ENCODE measurements around the gene LAMTOR2.
"Not testable (repeated sequence)": the region's sequence is repeated elsewhere in the genome, so short reads cannot be mapped to it uniquely, and the experiment has no call there.

LAMTOR2 gene

DNA sequence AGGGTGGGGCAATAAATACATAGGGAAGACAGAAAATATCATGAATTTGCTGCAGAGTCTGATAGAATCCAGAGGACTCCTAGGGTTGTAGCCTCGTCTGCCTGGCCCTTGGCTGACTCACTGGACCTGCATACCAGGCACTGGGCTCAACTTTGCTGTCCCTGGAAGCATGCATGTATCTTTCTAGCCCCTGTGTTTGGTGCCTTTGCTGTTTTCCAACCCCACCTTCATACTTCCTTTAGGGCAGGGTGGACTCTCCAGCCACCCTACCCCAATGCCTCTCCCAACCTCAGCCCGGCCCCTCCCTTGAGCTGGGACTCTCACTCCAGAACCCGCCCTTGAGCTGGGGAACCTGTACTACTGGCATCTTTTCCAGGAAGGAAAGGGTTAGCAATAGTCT lies 7.6 kb downstream of the LAMTOR2 start:
- DNase-seq = no peak
- no peak overlapping the region for H3K27ac Mint-ChIP-seq
- H3K36me3 Mint-ChIP-seq = peaks cover 8 to 15% of the 10 kb centered on the region in 2 donors
- no peak overlapping the region for H3K4me3 Mint-ChIP-seq
- H3K27me3 Mint-ChIP-seq = no peaks in the 10 kb centered on the region
- peaks cover 6 to 9% of the 10 kb centered on the region in 2 donors for H3K4me1 Mint-ChIP-seq
- no peaks in the 10 kb centered on the region for H3K9me3 Mint-ChIP-seq
- ATAC-seq (replicated peaks) = no peak

DNA sequence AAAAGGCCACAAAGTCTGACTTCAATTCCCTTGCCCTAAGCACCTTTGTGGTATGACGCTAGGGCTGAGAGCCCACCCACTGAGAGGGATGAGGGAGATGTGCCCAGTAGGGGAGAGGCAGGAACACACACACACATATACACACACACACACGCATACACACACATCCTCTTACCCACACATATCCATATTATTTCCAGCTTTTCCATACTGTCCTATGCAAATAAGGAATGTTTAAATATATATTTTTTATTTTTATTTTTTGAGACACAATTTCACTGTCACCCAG lies 9.4 kb downstream of the LAMTOR2 start:
- H3K9me3 Mint-ChIP-seq = no peaks in the 10 kb centered on the region
- H3K27me3 Mint-ChIP-seq = no peaks in the 10 kb centered on the region
- DNase-seq = no peak
- H3K27ac Mint-ChIP-seq = no peak overlapping the region
- peaks cover 0 to 5% of the 10 kb centered on the region in 2 donors for H3K36me3 Mint-ChIP-seq
- no peak for ATAC-seq (replicated peaks)
- H3K4me1 Mint-ChIP-seq = peaks cover 5 to 6% of the 10 kb centered on the region in 2 donors
- no peak overlapping the region for H3K4me3 Mint-ChIP-seq

DNA sequence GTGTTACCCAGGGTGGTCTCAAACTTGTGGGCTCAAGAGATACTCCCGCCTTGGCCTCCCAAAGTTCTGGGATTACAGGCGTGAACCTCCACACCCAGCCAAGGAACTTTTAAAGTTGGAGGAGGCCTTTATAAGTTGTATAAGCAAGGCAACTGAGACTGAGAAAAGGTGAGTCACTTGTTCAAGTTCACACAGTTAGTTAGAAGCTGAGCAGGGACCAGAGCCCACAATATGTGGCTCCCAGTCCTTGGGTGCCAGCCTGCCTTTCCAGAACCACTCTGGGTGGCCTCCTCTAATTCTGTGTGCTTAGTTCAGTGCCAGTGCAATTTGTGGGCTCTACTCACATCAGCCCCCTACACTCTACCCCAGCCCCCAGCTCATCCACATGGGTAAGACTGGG lies 10.0 kb downstream of the LAMTOR2 start:
- peaks cover 5 to 6% of the 10 kb centered on the region in 2 donors for H3K4me1 Mint-ChIP-seq
- H3K9me3 Mint-ChIP-seq = no peaks in the 10 kb centered on the region
- no peaks in the 10 kb centered on the region for H3K36me3 Mint-ChIP-seq
- H3K4me3 Mint-ChIP-seq = no peak overlapping the region
- H3K27ac Mint-ChIP-seq = no peak overlapping the region
- no peak for DNase-seq
- H3K27me3 Mint-ChIP-seq = no peaks in the 10 kb centered on the region
- no peak for ATAC-seq (replicated peaks)

DNA sequence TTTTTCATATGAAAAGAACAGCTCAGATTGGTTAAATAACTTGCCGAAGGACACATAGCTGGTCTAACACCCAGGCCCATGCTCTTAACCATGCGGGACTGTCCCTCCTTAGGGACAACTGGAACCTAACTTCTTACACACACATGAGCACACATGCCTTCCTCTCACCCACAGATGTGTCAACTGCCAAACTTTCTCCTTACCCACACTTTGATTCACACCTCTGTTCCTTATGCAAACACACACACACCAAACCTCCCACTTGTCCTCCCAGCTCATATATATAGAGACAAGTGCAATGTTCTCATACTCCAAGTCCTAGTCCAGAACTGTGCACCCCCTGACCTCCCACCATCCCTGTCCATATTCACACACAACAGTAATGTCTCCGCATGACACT lies 10.6 kb downstream of the LAMTOR2 start:
- DNase-seq (no peak), ATAC-seq (replicated peaks) (no peak)
- Mint-ChIP-seq H3K27me3 (peaks cover 0 to 1% of the 10 kb centered on the region in 2 donors), H3K9me3 (no peaks in the 10 kb centered on the region), H3K27ac (no peak overlapping the region), H3K4me1 (peaks cover 5 to 6% of the 10 kb centered on the region in 2 donors), H3K4me3 (no peak overlapping the region), H3K36me3 (no peaks in the 10 kb centered on the region)

DNA sequence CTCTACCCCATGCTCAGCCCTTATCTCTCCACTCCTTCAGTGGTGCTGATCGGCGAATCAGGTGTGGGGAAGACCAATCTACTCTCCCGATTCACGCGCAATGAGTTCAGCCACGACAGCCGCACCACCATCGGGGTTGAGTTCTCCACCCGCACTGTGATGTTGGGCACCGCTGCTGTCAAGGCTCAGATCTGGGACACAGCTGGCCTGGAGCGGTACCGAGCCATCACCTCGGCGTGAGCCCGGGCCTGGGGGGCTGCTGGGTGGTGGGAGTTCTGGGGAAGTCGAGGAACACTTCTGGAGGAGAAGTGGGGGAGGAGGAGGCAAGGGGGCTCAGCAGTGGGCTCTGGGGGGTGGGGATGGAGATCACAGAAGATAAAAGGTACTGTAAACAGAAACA lies 11.3 kb downstream of the LAMTOR2 start:
- ATAC-seq (replicated peaks) (no peak), DNase-seq (no peak)
- no peak overlapping the region for H3K4me3 Mint-ChIP-seq
- H3K4me1 Mint-ChIP-seq = peaks cover 5 to 6% of the 10 kb centered on the region in 2 donors
- H3K27me3 Mint-ChIP-seq = peaks cover 0 to 5% of the 10 kb centered on the region in 2 donors
- no peaks in the 10 kb centered on the region for H3K9me3 Mint-ChIP-seq
- no peaks in the 10 kb centered on the region for H3K36me3 Mint-ChIP-seq
- no peak overlapping the region for H3K27ac Mint-ChIP-seq

DNA sequence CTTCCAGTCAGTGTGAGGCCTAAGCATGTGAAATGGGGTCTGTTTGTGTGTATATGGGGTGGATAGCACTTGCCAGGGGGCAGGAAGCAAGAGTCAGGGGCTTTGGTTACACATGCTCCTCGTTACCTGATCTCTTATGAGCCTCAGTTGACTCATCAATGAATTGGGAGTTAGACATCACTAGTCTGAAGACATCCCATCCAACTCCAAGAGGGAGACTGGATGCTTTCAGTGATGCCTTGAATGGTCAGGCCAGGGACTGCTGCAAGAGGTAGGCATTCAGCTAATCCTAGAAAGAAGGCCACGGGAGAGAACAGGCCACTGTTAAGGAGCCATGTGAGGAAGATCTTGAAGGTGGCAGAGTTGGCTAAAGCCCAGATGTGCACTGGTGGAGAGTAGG lies 12.7 kb downstream of the LAMTOR2 start:
- DNase-seq (no peak), ATAC-seq (replicated peaks) (no peak)
- no peaks in the 10 kb centered on the region for H3K9me3 Mint-ChIP-seq
- H3K27me3 Mint-ChIP-seq = peaks cover 0 to 5% of the 10 kb centered on the region in 2 donors
- H3K27ac Mint-ChIP-seq = no peak overlapping the region
- no peaks in the 10 kb centered on the region for H3K36me3 Mint-ChIP-seq
- peaks cover 3 to 6% of the 10 kb centered on the region in 2 donors for H3K4me1 Mint-ChIP-seq
- no peak overlapping the region for H3K4me3 Mint-ChIP-seq

DNA sequence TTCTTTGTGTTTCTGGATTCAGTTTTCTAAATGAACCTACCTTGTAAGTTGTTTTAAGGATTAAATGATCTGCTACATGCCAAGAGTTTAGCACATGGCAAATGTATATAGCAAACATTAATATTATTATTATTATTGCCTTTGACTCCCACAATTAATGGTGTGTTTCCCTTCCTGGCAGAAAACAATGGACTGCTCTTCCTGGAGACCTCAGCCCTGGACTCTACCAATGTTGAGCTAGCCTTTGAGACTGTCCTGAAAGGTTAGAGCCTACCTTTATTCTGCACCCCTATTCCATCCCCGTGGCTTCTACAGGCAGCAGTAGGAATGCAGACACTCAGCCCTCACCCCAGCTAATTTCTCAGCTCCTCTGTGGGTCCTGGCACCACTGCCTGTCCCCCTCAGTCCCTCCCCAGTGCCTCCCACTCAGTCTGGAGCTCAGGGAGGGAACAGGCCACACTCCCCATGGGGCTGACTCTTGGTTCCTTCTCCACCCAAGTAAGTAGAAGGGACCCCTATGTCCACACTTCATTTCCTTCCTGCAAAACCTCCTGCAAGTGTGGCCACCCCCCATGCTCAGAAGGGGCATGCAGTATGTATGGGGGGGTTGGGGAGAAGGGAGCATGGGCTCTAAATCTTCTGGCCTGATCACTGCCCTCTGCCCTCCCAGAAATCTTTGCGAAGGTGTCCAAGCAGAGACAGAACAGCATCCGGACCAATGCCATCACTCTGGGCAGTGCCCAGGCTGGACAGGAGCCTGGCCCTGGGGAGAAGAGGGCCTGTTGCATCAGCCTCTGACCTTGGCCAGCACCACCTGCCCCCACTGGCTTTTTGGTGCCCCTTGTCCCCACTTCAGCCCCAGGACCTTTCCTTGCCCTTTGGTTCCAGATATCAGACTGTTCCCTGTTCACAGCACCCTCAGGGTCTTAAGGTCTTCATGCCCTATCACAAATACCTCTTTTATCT lies 15.2 kb downstream of the LAMTOR2 start:
- Mint-ChIP-seq H3K4me1 (peaks cover 4 to 6% of the 10 kb centered on the region in 2 donors), H3K27me3 (peaks cover 0 to 5% of the 10 kb centered on the region in 2 donors), H3K36me3 (no peaks in the 10 kb centered on the region), H3K27ac (no peak overlapping the region), H3K9me3 (no peaks in the 10 kb centered on the region), H3K4me3 (no peak overlapping the region)
- ATAC-seq (replicated peaks) (no peak), DNase-seq (no peak)

DNA sequence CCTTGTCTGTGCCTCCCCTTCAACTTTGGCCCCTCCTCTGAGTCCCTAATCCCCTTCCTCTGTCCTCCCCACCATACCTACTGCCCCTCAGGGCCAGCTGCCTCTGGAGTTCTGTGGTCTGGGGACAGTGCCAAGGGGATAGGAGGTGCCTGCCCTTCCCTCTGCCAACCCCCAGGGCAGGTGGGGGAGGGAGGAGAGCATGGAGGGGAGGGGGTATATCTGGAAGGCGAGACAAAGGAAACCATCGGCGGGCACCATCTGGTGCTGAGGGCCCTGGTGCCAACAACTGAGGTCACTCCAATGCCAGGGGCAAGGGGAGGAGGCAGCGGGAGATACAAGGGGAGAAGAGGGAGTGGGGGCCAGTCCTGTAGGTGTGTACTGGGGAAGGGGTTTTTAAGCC lies 16.0 kb downstream of the LAMTOR2 start:
- no peaks in the 10 kb centered on the region for H3K36me3 Mint-ChIP-seq
- no peak overlapping the region for H3K4me3 Mint-ChIP-seq
- H3K27me3 Mint-ChIP-seq = peaks cover 0 to 5% of the 10 kb centered on the region in 2 donors
- DNase-seq (no peak), ATAC-seq (replicated peaks) (no peak)
- no peaks in the 10 kb centered on the region for H3K9me3 Mint-ChIP-seq
- no peak overlapping the region for H3K27ac Mint-ChIP-seq
- H3K4me1 Mint-ChIP-seq = peaks cover 8 to 11% of the 10 kb centered on the region in 2 donors

DNA sequence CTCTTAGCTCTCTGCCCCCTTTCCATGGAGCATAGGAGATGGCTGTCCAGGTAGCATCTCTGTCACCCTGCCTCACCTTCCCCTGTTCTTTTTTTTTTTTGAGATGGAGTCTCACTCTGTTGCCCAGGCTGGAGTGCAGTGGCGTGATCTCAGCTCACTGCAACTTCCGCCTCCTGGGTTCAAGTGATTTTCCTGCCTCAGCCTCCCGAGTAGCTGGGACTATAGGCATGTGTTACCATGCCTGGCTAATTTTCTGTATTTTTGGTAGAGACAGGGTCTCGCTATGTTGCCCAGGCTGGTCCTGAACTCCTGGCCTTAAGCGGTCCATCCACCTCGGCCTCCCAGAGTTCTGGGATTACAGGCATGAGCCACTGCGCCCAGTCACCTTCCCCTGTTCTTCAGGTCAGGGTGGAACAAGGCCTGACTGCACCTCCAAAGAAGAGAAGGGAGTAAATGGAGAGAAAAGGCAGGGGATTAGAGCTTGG lies 16.8 kb downstream of the LAMTOR2 start:
- not testable (repeated sequence) for H3K27me3 Mint-ChIP-seq; H3K9me3 Mint-ChIP-seq; H3K36me3 Mint-ChIP-seq; DNase-seq; H3K4me3 Mint-ChIP-seq; ATAC-seq (replicated peaks); H3K27ac Mint-ChIP-seq
- peaks cover 10 to 11% of the 10 kb centered on the region in 2 donors for H3K4me1 Mint-ChIP-seq

DNA sequence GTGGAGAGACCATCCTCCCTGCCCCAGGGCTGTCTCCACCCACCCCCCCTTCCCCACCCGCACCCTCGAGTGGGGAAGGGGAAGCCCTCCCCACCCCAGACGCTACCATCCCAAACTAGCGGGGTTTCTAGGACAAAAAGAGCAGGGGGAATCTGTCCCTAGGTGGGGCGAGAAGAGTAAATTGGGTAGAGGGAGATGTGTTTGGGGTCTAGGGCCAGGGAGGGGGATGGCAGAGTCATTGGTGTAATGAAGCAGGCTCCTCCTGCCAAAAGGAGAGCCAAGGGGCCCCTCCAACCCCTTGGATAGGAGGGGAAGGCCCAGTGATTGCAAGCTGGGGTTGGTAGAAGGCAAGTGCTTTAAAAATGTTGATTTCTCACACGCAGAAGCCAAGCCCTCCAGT lies 17.7 kb downstream of the LAMTOR2 start:
- Mint-ChIP-seq H3K27me3 (peaks cover 0 to 5% of the 10 kb centered on the region in 2 donors), H3K36me3 (no peaks in the 10 kb centered on the region), H3K4me3 (no peak overlapping the region), H3K4me1 (peaks cover 8 to 10% of the 10 kb centered on the region in 2 donors), H3K9me3 (no peaks in the 10 kb centered on the region), H3K27ac (no peak overlapping the region)
- no peak for DNase-seq
- no peak for ATAC-seq (replicated peaks)

DNA sequence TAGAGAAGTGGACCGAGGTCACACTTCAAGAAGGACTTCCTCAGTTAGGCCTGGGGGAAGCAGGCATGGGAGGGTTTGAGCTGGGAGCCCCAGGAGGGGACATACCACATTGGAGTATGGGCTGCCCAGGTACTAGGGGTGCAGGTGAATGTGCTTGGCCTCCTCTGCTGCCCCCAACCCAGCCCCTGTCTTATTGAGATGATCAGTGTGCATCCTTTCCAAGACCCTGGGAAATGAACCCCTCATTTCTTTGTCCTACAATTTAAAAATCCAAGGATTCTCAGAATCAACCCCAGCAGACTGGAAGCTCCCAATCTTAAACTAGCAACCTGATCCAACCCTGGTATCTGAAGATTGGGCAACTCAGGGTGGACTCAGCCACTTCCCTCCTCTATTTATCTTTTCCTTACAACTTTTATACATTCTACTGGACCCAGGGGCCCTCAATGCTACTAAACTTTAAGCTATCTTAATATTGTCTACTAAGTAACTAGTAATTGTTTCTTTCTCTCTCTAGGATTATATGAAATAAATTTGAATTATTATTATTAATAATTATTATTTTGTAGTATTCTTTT lies 18.6 kb downstream of the LAMTOR2 start:
- ATAC-seq (replicated peaks) = no peak
- Mint-ChIP-seq H3K4me3 (no peak overlapping the region), H3K36me3 (no peaks in the 10 kb centered on the region), H3K27me3 (peaks cover 0 to 5% of the 10 kb centered on the region in 2 donors), H3K27ac (no peak overlapping the region), H3K4me1 (peaks cover 8 to 12% of the 10 kb centered on the region in 2 donors), H3K9me3 (no peaks in the 10 kb centered on the region)
- no peak for DNase-seq

DNA sequence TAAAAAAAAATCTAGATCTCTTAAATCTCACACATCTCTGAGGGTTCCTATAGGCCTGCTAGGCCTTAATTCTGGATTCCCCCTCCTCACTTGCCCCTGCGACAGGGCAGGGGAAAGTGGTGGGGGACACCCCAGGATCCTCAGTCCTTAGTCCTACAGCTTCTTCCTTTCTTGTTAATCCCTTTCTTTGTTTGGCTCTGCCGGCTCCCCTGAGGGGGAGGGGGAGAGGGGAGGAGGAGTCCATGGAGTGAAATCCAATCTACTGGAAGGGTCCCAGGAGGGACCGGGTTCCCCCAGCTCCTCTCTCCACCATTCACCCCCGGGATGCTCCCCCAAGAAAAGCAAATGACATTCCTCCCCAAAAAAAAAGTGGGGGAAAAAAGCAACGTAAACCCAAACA lies 19.2 kb downstream of the LAMTOR2 start:
- no peak for DNase-seq
- H3K4me3 Mint-ChIP-seq = no peak overlapping the region
- H3K36me3 Mint-ChIP-seq = no peaks in the 10 kb centered on the region
- H3K4me1 Mint-ChIP-seq = peaks cover 8 to 13% of the 10 kb centered on the region in 2 donors
- ATAC-seq (replicated peaks) = no peak
- peaks cover 0 to 5% of the 10 kb centered on the region in 2 donors for H3K27me3 Mint-ChIP-seq
- H3K27ac Mint-ChIP-seq = no peak overlapping the region
- no peaks in the 10 kb centered on the region for H3K9me3 Mint-ChIP-seq

DNA sequence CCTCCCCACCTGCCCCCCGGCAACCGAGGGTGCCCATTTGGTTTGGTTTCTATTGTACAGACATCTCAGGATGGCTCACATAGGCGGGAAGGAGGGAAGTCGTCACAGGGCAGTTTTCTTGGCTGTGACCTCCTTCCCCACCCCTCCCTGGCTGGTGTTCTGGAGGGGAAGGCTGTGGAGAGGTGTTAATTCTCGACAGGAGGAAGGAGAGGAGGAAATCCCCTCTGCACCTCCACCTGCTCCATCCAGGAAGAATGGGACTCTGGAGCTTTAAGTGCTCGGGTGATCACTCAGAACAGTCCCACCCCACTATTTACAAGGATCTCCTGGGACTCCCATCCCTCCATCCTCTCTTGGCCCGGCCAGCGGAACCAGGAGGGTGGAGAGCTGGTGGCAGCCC lies 20.1 kb downstream of the LAMTOR2 start:
- Mint-ChIP-seq H3K4me1 (peaks cover 8 to 15% of the 10 kb centered on the region in 2 donors), H3K27me3 (peaks cover 0 to 5% of the 10 kb centered on the region in 2 donors), H3K36me3 (no peaks in the 10 kb centered on the region), H3K27ac (no peak overlapping the region), H3K9me3 (no peaks in the 10 kb centered on the region), H3K4me3 (no peak overlapping the region)
- DNase-seq = no peak
- no peak for ATAC-seq (replicated peaks)

DNA sequence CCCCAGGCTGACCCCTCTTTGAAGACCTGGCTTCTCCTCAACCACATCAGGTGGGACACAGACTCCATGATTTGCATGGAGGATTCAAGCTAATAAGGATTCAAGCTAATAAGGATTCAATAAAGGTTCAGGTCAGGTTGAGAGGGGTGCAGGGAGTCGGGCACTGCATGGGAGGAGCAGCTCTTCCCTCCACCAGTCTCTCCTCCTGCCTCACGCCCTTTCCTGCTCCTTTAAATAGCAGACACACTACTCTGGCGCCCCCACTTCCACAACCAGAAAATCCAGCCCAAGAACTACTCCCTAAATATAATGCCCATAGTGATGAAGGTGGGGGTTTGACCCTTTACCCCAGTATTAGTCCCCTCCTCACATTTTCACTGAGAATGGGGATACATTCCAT lies 20.6 kb downstream of the LAMTOR2 start:
- no peak for ATAC-seq (replicated peaks)
- no peaks in the 10 kb centered on the region for H3K9me3 Mint-ChIP-seq
- H3K27me3 Mint-ChIP-seq = peaks cover 0 to 4% of the 10 kb centered on the region in 2 donors
- H3K4me3 Mint-ChIP-seq = no peak overlapping the region
- no peak for DNase-seq
- H3K4me1 Mint-ChIP-seq = peaks cover 8 to 15% of the 10 kb centered on the region in 2 donors
- H3K27ac Mint-ChIP-seq = no peak overlapping the region
- H3K36me3 Mint-ChIP-seq = no peaks in the 10 kb centered on the region

DNA sequence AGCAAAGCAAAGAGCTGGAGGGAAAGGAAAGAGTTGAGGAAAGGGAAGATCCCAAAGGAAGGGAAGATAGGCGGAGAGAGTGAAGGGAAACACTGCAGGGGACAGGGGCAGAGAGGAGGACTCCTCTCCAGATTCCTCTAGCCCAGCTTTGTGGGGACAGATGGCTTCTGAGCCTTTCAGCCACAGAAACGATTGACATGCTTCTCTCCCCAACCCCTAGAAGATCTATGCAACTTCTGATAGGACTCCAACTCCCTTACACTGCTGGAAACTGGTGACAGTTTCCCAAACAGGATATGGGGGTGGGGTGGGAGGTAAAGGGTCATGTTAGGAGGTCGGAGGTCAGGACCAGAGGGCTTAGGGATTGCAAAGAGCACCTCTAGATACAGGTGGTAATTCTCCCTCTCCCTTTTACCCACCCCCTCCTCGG lies 21.2 kb downstream of the LAMTOR2 start:
- no peak for ATAC-seq (replicated peaks)
- Mint-ChIP-seq H3K27ac (no peak overlapping the region), H3K4me1 (peaks cover 8 to 15% of the 10 kb centered on the region in 2 donors), H3K9me3 (no peaks in the 10 kb centered on the region), H3K4me3 (peak overlapping the region; percentile 14 to 79), H3K36me3 (no peaks in the 10 kb centered on the region), H3K27me3 (no peaks in the 10 kb centered on the region)
- DNase-seq = no peak

All from stimulated activated naive B cell treated with anti-CD40 and anti-IgM and Interleukin-4, amounts not matched to agents 10 μg/mL and 1 μg/mL and 100 μg/mL, for 72 hours (primary cell).